ENCODE results near the gene PEMT. TPM values are rescaled to one million over a fixed set of nuclear protein-coding genes. Genes with fewer than 3 reads are reported as not detected.

The PEMT gene
- total RNA-seq, 2 donors from 2014 or later = 38.3 to 52.7 TPM

DNA sequence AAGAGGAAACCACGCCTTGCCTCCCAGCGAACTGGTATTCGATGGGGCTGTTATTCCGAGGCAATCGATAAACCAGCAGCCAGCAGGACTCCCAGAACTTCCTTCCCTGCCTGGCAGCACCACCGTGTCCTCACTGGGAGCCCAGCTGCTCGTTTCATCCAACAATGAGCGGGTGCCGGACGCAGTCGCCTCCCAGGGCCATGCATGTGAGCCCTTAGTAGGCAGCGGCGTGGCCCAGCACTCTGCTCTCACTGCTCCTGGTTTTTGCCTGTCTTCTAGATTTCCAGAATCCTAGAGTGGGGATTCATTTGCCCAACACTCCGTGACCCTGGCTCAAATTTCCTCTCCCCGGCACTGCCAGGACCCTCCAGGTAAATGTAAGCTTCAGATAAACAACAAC lies 66.2 kb downstream of the PEMT start:
- Mint-ChIP-seq H3K9me3 (peaks cover 7% of the 10 kb centered on the region), H3K27me3 (ENCODE audit: insufficient read depth) (no peaks in the 10 kb centered on the region), H3K4me3 (no peak overlapping the region), H3K36me3 (ENCODE audit: low read depth) (peaks cover 5% of the 10 kb centered on the region), H3K4me1 (peaks cover 17% of the 10 kb centered on the region), H3K27ac (no peak overlapping the region)
- Histone ChIP-seq H3K9me3 (ENCODE audit: control insufficient read depth, low read length) (no peaks in the 10 kb centered on the region), H3K36me3 (ENCODE audit: control insufficient read depth, insufficient read depth, low read length) (no peaks in the 10 kb centered on the region), H3K9ac (ENCODE audit: extremely low read depth, low read length, poor library complexity, severe bottlenecking) (no peak overlapping the region), H3K27ac (ENCODE audit: low read depth, low read length) (no peak overlapping the region), H3K4me3 (ENCODE audit: low read length) (no peak overlapping the region), H3K4me1 (ENCODE audit: control insufficient read depth, insufficient read depth, low read length) (peaks cover 13% of the 10 kb centered on the region), H3K27me3 (ENCODE audit: control insufficient read depth, insufficient read depth, low read length, poor library complexity, severe bottlenecking) (no peaks in the 10 kb centered on the region)
- DNase-seq = no peak
- 93 to 94% methylated on average over 15 of the region's 15 CpGs for WGBS, 2 experiments (ENCODE audit: insufficient coverage in 1 of 2, insufficient read length in 1 of 2)
- TF ChIP-seq, protein P1, sequence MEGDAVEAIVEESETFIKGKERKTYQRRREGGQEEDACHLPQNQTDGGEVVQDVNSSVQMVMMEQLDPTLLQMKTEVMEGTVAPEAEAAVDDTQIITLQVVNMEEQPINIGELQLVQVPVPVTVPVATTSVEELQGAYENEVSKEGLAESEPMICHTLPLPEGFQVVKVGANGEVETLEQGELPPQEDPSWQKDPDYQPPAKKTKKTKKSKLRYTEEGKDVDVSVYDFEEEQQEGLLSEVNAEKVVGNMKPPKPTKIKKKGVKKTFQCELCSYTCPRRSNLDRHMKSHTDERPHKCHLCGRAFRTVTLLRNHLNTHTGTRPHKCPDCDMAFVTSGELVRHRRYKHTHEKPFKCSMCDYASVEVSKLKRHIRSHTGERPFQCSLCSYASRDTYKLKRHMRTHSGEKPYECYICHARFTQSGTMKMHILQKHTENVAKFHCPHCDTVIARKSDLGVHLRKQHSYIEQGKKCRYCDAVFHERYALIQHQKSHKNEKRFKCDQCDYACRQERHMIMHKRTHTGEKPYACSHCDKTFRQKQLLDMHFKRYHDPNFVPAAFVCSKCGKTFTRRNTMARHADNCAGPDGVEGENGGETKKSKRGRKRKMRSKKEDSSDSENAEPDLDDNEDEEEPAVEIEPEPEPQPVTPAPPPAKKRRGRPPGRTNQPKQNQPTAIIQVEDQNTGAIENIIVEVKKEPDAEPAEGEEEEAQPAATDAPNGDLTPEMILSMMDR (conservative IDR thresholded peaks at IDR 0.05) = no peak

DNA sequence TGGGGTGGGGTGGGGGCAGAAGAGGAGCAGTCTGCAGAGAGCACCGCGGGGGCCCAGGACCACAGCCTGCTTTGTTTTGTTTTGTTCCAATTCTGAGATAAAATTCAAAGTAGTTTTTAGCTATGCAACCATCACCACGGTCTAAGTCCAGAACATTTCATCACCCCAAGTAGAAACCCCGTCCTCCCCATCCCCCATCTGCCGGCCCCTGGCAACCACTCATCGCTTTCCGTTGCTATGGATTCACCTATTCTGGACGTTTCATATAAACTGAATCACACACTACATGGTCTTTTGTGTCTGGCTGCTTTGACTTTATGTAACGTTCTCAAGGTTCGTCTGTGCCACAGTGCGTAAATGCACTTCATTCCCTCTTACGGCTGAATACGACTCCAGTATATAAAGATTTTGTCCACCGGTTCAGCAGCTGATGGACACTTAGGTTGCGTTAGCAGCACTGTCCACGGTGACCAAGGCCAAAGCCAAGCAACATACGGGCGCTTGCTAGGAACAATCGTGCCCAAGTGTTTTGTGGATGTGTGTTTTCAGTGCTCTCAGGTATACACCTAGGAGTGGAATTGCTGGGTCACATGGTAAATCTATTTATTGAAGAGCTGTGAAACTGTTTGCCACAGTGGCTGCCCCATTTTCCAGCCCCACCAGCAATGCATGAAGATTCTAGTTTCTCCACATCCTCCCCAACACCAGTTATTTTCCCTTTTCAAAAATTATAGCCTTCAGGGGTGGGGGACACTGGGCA lies 67.6 kb downstream of the PEMT start:
- H3K27me3 Mint-ChIP-seq (ENCODE audit: insufficient read depth) = no peaks in the 10 kb centered on the region
- H3K9me3 Mint-ChIP-seq = peaks cover 7% of the 10 kb centered on the region
- TF ChIP-seq, protein P1 (conservative IDR thresholded peaks at IDR 0.05) = no peak
- no peaks in the 10 kb centered on the region for H3K9me3 ChIP-seq (ENCODE audit: control insufficient read depth, low read length)
- H3K27me3 ChIP-seq (ENCODE audit: control insufficient read depth, insufficient read depth, low read length, poor library complexity, severe bottlenecking) = no peaks in the 10 kb centered on the region
- H3K36me3 ChIP-seq (ENCODE audit: control insufficient read depth, insufficient read depth, low read length) = no peaks in the 10 kb centered on the region
- DNase-seq = no peak
- H3K9ac ChIP-seq (ENCODE audit: extremely low read depth, low read length, poor library complexity, severe bottlenecking) = no peak overlapping the region
- H3K4me1 Mint-ChIP-seq = peaks cover 17% of the 10 kb centered on the region
- H3K27ac Mint-ChIP-seq = no peak overlapping the region
- H3K4me1 ChIP-seq (ENCODE audit: control insufficient read depth, insufficient read depth, low read length) = peaks cover 13% of the 10 kb centered on the region
- no peak overlapping the region for H3K4me3 Mint-ChIP-seq
- H3K4me3 ChIP-seq (ENCODE audit: low read length) = no peak overlapping the region
- H3K27ac ChIP-seq (ENCODE audit: low read depth, low read length) = peak overlapping the region; percentile 29
- 94 to 97% methylated on average over 17 to 19 of the region's 19 CpGs for WGBS, 2 experiments (ENCODE audit: insufficient coverage in 1 of 2, insufficient read length in 1 of 2)
- H3K36me3 Mint-ChIP-seq (ENCODE audit: low read depth) = peaks cover 5% of the 10 kb centered on the region

DNA sequence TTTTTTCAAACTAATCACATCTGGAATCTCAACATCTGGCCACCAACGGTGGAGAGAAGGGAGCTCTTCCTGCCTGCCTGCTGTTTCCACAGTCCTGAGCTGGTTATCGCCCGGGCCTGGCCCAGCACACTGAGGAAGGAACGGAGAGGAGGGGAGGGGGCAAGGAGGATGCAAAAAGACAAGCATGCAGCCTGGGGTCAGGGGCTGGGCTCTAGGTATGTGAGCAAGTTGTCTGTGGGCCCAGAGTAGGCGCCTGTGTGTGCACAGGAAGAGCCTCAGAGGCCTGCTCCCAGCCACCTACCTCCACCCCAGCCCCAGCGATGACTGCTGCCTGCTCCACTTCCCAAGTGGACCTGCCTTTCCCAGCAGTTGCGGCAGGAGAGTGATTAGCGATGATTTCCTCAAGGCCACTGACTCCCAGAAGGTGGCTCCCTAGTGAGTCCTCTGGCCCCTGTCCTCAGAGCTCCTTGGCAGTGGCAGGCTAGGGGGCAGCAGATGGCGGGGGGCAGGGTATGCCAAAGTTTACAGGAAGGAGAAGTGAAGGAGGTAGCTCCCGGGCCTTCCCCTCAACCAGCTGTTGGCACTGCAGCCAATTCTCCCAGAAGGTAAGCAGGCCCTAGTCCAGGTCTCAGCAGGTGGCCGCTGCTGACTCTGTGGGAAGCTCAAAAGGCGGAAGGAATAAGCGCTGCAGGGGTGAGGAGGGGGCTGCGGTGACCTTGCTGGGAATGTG lies 68.3 kb downstream of the PEMT start:
- Mint-ChIP-seq H3K9me3 (peaks cover 7% of the 10 kb centered on the region), H3K4me3 (no peak overlapping the region), H3K27me3 (ENCODE audit: insufficient read depth) (no peaks in the 10 kb centered on the region), H3K27ac (peak overlapping the region; percentile 81), H3K36me3 (ENCODE audit: low read depth) (peaks cover 5% of the 10 kb centered on the region), H3K4me1 (peaks cover 17% of the 10 kb centered on the region)
- TF ChIP-seq, protein P1 (conservative IDR thresholded peaks at IDR 0.05) = peak; percentile 13
- no peaks in the 10 kb centered on the region for H3K36me3 ChIP-seq (ENCODE audit: control insufficient read depth, insufficient read depth, low read length)
- peak overlapping the region; percentile 49 for H3K27ac ChIP-seq (ENCODE audit: low read depth, low read length)
- H3K27me3 ChIP-seq (ENCODE audit: control insufficient read depth, insufficient read depth, low read length, poor library complexity, severe bottlenecking) = no peaks in the 10 kb centered on the region
- 71 to 72% methylated on average over 5 to 14 of the region's 14 CpGs for WGBS, 2 experiments (ENCODE audit: insufficient coverage in 1 of 2, insufficient read length in 1 of 2)
- H3K4me1 ChIP-seq (ENCODE audit: control insufficient read depth, insufficient read depth, low read length) = peaks cover 13% of the 10 kb centered on the region
- no peak overlapping the region for H3K4me3 ChIP-seq (ENCODE audit: low read length)
- no peak overlapping the region for H3K9ac ChIP-seq (ENCODE audit: extremely low read depth, low read length, poor library complexity, severe bottlenecking)
- no peaks in the 10 kb centered on the region for H3K9me3 ChIP-seq (ENCODE audit: control insufficient read depth, low read length)
- DNase-seq = peak; percentile 80
